Measurements from ENCODE around the gene PEX12. TPM values are rescaled to one million over a fixed set of nuclear protein-coding genes. Genes with fewer than 3 reads are reported as not detected.

PEX12 gene
- polyA plus RNA-seq, 1 donor (not counting 4 experiments of a cell fraction or from before 2014, with no cell fraction given) = 6.4 TPM

DNA sequence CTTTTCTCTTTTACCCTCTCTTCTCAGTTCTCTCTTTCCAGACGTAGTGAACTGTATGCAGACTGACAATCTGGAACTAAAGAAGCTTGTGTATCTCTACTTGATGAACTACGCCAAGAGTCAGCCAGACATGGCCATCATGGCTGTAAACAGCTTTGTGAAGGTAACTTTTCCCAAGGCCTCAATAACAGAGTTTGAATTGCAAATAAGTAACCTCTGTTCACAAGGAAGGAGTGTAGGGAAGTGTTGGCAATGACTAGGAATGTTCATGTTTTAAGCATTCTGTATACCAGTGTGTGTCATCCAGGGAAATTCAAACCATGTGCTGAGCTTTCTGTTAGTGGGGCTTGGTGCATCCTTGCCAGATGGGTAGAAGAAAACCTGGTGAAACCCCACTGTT is 27.3 kb upstream of the PEX12 start:
- no peak overlapping the region for H3K9ac ChIP-seq (ENCODE audit: control insufficient read depth, extremely low read depth, insufficient read depth, low read length)
- no peaks in the 10 kb centered on the region for H3K9me1 ChIP-seq (ENCODE audit: control insufficient read depth, extremely low read depth, insufficient read depth, low read length)
- H3K27me3 ChIP-seq (ENCODE audit: control insufficient read depth, extremely low read depth, insufficient read depth, low read length) = no peaks in the 10 kb centered on the region
- DNase-seq (ENCODE audit: low read depth, low spot score) (no peak), FAIRE-seq (peak; percentile 48)
- peaks cover 22 to 28% of the 10 kb centered on the region in 2 experiments for H3K36me3 ChIP-seq (ENCODE audit: control insufficient read depth in 2 of 2, extremely low read depth in 1 of 2, insufficient read depth in 2 of 2, low read length in 2 of 2)
- no peak overlapping the region for H3K4me3 ChIP-seq (ENCODE audit: control insufficient read depth in 2 of 3, extremely low read depth in 1 of 3, insufficient read depth in 2 of 3, low read depth in 1 of 3, low read length in 3 of 3)
- H3K79me2 ChIP-seq (ENCODE audit: control insufficient read depth, insufficient read depth, low read length) = peaks cover 8% of the 10 kb centered on the region
- H2AFZ ChIP-seq (ENCODE audit: control insufficient read depth, low read length) = no peak overlapping the region
- no peak overlapping the region for H3K4me2 ChIP-seq (ENCODE audit: control insufficient read depth, extremely low read depth, insufficient read depth, low read depth, low read length)
- TF ChIP-seq, protein P1, sequence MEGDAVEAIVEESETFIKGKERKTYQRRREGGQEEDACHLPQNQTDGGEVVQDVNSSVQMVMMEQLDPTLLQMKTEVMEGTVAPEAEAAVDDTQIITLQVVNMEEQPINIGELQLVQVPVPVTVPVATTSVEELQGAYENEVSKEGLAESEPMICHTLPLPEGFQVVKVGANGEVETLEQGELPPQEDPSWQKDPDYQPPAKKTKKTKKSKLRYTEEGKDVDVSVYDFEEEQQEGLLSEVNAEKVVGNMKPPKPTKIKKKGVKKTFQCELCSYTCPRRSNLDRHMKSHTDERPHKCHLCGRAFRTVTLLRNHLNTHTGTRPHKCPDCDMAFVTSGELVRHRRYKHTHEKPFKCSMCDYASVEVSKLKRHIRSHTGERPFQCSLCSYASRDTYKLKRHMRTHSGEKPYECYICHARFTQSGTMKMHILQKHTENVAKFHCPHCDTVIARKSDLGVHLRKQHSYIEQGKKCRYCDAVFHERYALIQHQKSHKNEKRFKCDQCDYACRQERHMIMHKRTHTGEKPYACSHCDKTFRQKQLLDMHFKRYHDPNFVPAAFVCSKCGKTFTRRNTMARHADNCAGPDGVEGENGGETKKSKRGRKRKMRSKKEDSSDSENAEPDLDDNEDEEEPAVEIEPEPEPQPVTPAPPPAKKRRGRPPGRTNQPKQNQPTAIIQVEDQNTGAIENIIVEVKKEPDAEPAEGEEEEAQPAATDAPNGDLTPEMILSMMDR (optimal IDR thresholded peaks at IDR 0.05 in 1 of 3, IDR thresholded peaks at IDR 0.05 in 1 of 3, conservative IDR thresholded peaks at IDR 0.05 in 1 of 3; ENCODE audit: extremely low read depth in 1 of 3, insufficient read depth in 2 of 3, low read length in 3 of 3) = no peak
- TF ChIP-seq EZH2 (IDR thresholded peaks at IDR 0.05; ENCODE audit: low read length) = no peak
- H3K27ac ChIP-seq (ENCODE audit: control insufficient read depth, insufficient read depth, low read length) = no peak overlapping the region
- no peaks in the 10 kb centered on the region for H3K4me1 ChIP-seq (ENCODE audit: control insufficient read depth, extremely low read depth, insufficient read depth, low read length)
- no peaks in the 10 kb centered on the region for H3K9me3 ChIP-seq (ENCODE audit: control insufficient read depth, low read depth, low read length)
- peaks cover 4% of the 10 kb centered on the region for H4K20me1 ChIP-seq (ENCODE audit: control insufficient read depth, extremely low read depth, insufficient read depth, low read length)
- dilution Hi-C loops (cut with MboI; ENCODE audit: extremely low pct_ligation_motif_present, low sequenced_read_pairs) = no loop called here

DNA sequence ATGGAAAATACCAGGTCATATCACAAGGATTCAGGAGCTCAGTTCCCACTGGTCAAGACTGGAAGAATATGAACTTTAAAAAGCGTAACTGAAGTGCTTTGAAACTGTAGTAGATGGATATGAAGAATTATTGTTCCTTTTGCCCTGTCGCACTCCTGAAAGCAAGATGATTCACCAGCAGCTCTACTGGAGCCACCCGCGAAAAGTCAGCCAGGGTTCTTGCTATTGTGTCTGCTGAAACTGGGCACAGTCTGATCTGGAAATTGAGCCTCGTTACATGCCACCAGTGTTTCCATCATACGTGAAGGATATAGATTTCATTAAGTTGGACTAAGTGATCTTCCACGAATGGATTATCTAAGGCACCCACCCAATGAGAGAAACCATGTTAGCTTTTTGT is 25.3 kb upstream of the PEX12 start:
- no peaks in the 10 kb centered on the region for H3K9me1 ChIP-seq (ENCODE audit: control insufficient read depth, extremely low read depth, insufficient read depth, low read length)
- H3K79me2 ChIP-seq (ENCODE audit: control insufficient read depth, insufficient read depth, low read length) = peaks cover 17% of the 10 kb centered on the region
- no peaks in the 10 kb centered on the region for H3K9me3 ChIP-seq (ENCODE audit: control insufficient read depth, low read depth, low read length)

More for the DNA sequence above, 25.3 kb upstream of the PEX12 start:
- FAIRE-seq = no peak
- peaks cover 4% of the 10 kb centered on the region for H4K20me1 ChIP-seq (ENCODE audit: control insufficient read depth, extremely low read depth, insufficient read depth, low read length)
- H3K4me1 ChIP-seq (ENCODE audit: control insufficient read depth, extremely low read depth, insufficient read depth, low read length) = no peaks in the 10 kb centered on the region
- no peak for DNase-seq (ENCODE audit: low read depth, low spot score)
- H3K27ac ChIP-seq (ENCODE audit: control insufficient read depth, insufficient read depth, low read length) = no peak overlapping the region
- TF ChIP-seq EZH2 (IDR thresholded peaks at IDR 0.05; ENCODE audit: low read length) = no peak
- TF ChIP-seq, protein P1 (optimal IDR thresholded peaks at IDR 0.05 in 1 of 3, IDR thresholded peaks at IDR 0.05 in 1 of 3, conservative IDR thresholded peaks at IDR 0.05 in 1 of 3; ENCODE audit: extremely low read depth in 1 of 3, insufficient read depth in 2 of 3, low read length in 3 of 3) = no peak
- dilution Hi-C loops (cut with MboI; ENCODE audit: extremely low pct_ligation_motif_present, low sequenced_read_pairs) = no loop called here
- H3K4me2 ChIP-seq (ENCODE audit: control insufficient read depth, extremely low read depth, insufficient read depth, low read depth, low read length) = no peak overlapping the region
- peaks cover 19 to 27% of the 10 kb centered on the region in 2 experiments for H3K36me3 ChIP-seq (ENCODE audit: control insufficient read depth in 2 of 2, extremely low read depth in 1 of 2, insufficient read depth in 2 of 2, low read length in 2 of 2)
- no peak overlapping the region for H2AFZ ChIP-seq (ENCODE audit: control insufficient read depth, low read length)
- no peaks in the 10 kb centered on the region for H3K27me3 ChIP-seq (ENCODE audit: control insufficient read depth, extremely low read depth, insufficient read depth, low read length)
- H3K4me3 ChIP-seq (ENCODE audit: control insufficient read depth in 2 of 3, extremely low read depth in 1 of 3, insufficient read depth in 2 of 3, low read depth in 1 of 3, low read length in 3 of 3) = no peak overlapping the region
- H3K9ac ChIP-seq (ENCODE audit: control insufficient read depth, extremely low read depth, insufficient read depth, low read length) = no peak overlapping the region
